Measurements from ENCODE around the gene KIF3B. TPM values are rescaled to one million over a fixed set of nuclear protein-coding genes. Genes with fewer than 3 reads are reported as not detected.
A peak's percentile ranks its signal among the peaks of the same experiment; 100 is the strongest.

Gene KIF3B
- total and polyA plus RNA-seq, 2 of the 13 experiments (the other 11 are each of a cell fraction or from before 2014, with no cell fraction given): 23.6 to 28.8 TPM

- peak; percentile 75 for TF ChIP-seq ZNF574 (CRISPR knock-in tag; IDR thresholded peaks at IDR 0.05)
- TF ChIP-seq NR2C2 (CRISPR knock-in tag; IDR thresholded peaks at IDR 0.05; ENCODE audit: borderline replicate concordance): peak; percentile 91
- TF ChIP-seq HOMEZ (CRISPR knock-in tag; IDR thresholded peaks at IDR 0.05; ENCODE audit: low read depth): peak; percentile 78
- TF ChIP-seq ARID5B (CRISPR knock-in tag; IDR thresholded peaks at IDR 0.05): peak; percentile 94
- peak; percentile 83 for TF ChIP-seq FOXA3 (CRISPR knock-in tag; IDR thresholded peaks at IDR 0.05)
- 0 out of 2 replicates have a peak, but pooled peaks have one; percentile 48 for TF ChIP-seq ATF2 (CRISPR knock-in tag; IDR thresholded peaks at IDR 0.05)
- TF ChIP-seq RXRB (CRISPR knock-in tag; IDR thresholded peaks at IDR 0.05; ENCODE audit: borderline replicate concordance): peak; percentile 93
- peak; percentile 43; the same call in 1 of the 2 replicates for TF ChIP-seq HNF1A (IDR thresholded peaks at IDR 0.05; ENCODE audit: low read depth)
- TF ChIP-seq HNF1A (CRISPR knock-in tag; IDR thresholded peaks at IDR 0.05; ENCODE audit: borderline replicate concordance): peak; percentile 79
- TF ChIP-seq ZNF614 (CRISPR knock-in tag; IDR thresholded peaks at IDR 0.05; ENCODE audit: borderline replicate concordance): peak; percentile 66; the same call in 1 of the 2 replicates
- peak; percentile 83; the same call in 1 of the 2 replicates for TF ChIP-seq ZBTB43 (CRISPR knock-in tag; conservative IDR thresholded peaks at IDR 0.05)
- peak; percentile 60; the same call in 1 of the 2 replicates for TF ChIP-seq ZNF629 (CRISPR knock-in tag; conservative IDR thresholded peaks at IDR 0.05)
- peak; percentile 70; the same call in 1 of the 2 replicates for TF ChIP-seq KDM6A (CRISPR knock-in tag; IDR thresholded peaks at IDR 0.05; ENCODE audit: low read depth)
These were observed 10.9 kb downstream of the KIF3B start (continued) for GRCh38 chr20:32288225-32288849.
